GM19240 (cell line): Measurements from ENCODE around the gene GRXCR1.
A peak's percentile ranks its signal among the peaks of the same experiment; 100 is the strongest.

Experiments used
- DNase-seq: peaks from one replicate; pipeline ENCODE4 v3.0.0; 2011; ENCODE audit warnings: low spot score; ENCODE audit not compliant: insufficient read length

The GRXCR1 gene

DNA sequence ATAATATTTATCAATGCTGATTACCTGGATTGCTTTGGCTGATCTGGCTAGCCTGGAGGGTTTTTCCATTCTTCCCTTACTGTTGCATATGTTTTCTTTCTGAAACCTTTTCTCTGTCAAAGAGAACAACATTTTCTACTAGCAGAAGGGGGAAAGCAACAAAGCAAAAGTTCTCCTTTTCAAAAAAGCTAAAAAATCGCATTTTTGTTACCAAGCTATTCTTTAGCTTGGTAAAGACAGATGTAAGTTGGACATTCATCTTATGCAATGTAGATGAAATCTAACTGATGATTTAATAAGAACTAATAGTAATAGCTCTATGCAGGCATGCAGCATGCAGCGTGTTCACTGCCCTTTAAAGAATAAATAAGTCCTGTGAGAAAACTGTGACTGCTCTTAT is at the start of gene GRXCR1:
Gene GRXCR1, plus strand, starts transcription at position 301 of the 400 bp plus-strand sequence. CDS start 554 bp downstream, outside the sequence.
- DNase-seq = no peak

DNA sequence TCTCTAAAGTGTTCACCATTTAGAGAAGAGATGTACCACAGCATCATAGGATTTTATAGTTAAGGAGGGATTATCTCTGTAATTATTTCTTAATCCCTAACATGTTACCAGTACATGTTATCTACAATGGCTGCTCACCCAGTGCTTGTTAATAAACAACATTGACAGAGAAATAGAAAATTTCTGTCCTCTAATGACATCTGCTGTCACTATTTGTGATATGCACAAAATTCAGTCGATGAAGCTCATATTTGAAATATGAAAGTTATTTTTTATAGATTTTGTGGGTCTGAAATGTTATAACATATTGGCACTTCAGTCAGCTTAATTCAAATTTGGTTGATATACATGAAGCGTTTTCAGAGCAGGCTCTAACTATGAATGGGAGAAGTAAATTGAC is 48.8 kb upstream of the GRXCR1 start:
- no peak for DNase-seq

DNA sequence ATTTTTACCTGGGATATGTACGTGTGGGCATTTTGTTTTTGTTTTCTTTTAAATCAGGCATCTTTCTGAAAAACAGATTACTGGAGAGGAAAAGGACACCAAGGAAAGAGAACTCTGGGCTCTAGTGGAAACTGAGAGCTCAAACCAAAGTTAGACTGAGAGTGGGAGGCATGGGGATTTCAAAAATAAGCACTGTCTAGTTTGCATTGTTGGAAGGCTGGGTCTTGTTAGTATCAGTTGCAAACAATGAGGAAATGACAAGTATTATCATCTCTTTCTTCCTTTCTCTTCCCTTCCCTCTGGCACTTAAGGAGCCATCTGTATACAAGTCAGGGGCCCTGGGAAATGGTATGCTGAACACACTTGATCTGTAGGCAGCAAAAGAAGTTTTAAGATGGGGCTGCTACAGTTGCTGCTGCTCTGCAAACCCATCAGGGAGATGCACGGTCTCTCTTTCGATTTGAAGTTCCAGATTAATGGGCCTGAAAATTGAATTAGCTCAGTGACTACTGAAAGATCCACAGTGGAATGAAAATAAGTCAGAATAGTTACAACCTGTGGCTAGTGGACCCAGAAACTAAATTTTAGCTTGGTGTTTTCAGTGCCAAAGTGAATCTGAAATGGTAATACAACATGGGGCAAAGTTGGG is 48.0 kb upstream of the GRXCR1 start:
- DNase-seq = no peak

DNA sequence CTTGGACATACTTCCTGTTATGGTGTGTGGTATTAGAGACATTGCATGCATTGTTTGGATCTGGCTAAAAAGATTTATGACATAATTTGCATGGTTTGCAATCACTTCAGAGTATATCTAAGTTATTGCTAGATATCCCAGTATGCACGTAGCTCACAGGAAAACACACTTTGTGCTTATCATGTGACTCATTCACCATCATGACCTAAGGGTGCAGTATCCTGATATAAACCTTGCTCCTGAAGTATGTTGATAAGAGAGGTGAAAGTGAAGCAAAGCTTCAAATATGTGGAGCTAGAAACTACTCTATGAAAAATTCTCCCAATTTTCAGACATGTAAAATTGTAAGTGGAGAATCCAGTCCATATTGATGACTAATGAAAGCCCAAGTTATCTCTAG is 46.9 kb upstream of the GRXCR1 start:
- DNase-seq = no peak

DNA sequence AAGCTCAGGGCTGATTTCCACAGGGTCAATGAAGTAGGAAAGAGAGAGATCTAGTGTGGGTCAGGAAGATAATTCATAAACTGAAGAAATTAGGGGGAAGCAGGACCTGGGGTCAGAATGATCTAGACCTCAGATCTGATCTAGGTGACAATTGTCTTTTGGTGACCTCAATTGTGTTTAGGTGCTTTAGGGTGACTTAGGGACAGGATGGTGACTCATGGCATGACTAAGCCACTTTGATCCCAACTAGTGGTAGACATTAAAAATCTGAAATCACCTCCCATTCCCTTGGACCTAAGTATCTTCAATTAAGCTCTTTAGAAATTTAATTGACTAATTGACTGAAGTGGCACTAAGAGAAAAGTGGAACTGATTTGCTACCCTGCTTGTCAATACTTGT is 36.7 kb upstream of the GRXCR1 start:
- no peak for DNase-seq

DNA sequence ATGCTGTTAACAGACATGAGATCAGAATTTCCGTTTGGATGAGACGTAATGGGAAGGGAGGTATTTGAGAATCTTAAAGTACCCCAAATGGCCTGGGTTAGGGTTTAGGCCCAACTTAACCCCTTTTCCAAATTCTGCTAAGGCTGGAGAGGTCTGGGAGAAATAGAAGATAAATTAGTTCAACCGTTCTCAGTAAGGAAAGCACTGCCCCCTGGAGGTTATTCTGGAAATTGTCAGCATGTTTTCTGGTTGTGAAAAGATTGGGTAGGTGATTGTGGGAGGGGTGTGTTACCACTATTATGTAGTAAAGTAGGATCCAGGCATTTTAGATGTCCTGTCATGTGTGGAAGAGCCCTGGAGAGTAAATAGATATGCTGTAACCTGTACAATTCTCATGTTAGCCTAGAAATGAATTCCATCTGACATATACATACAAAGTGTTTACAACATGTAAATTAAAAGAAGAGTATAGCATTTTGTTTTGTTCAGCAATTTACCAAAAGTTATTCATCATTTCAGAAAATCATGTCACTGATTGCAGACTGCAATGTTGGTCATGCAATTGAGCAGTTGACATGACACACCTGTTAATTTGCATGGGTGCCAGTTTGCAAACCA is 26.8 kb upstream of the GRXCR1 start:
- peak; percentile 2 for DNase-seq

DNA sequence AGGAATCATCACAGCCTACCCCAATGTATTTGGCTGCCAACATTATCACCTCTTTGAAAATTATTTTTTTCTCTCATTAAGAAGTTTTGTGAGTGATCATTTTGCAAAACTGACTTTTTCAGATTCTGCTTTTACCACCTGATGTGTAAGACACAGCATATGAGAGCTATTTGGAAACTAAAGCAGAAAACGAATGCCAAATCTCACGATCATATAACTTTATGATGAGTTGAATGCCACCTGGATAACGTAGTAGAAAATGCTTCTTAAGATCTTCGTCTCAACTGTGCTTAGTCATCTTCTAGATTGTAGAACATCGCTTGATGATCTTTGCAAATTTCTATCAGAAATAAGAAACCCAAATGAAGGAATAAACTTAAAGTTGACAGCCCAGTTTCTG is 21.3 kb upstream of the GRXCR1 start:
- no peak for DNase-seq

DNA sequence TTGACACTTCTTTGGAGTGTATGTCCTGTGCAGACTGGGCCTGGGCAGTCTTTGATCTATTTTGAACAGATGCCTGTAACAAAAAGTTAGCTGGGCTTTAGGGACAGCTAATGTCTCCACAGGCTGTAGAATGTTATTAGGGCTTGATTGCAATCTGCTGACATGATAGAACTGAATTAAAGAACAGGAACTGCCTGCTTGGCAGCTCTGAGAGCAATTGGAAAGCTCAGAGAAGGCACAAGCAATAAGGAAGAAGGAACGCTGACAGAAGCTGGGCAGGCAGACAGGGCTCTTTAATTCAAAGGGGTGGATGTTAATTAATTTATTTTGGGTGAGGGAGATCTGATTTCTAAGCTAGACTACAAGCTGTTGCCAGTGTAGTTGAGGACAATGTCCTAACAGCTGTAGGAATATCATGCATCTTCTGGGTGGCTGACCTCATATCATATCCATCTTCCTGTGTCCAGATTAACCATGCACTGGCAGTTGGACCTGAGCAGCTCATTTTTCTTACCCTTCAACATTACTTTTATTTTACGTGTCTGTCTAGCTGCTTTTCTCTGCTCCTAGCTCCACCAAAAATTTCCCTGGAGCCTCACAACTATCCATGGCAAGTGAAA is 20.7 kb upstream of the GRXCR1 start:
- DNase-seq = no peak

DNA sequence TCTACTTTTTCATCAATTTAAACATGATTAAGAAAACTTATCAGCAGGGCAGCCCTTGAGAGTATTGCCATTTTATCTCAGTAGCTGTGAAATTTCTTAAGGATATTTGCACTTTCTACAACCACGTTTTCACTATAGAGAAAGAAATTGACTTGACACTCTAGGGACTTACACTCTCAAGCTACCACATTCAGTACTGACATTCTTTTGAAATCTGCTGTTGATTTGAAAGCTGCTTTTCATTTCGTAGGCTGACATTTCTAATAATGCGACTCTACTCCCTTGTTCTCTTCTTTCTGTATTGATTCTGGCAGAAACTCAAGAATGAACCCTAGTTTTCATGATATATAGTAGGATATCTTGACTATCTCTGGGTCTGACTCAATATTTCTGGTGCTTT is 13.7 kb upstream of the GRXCR1 start:
- DNase-seq = no peak

DNA sequence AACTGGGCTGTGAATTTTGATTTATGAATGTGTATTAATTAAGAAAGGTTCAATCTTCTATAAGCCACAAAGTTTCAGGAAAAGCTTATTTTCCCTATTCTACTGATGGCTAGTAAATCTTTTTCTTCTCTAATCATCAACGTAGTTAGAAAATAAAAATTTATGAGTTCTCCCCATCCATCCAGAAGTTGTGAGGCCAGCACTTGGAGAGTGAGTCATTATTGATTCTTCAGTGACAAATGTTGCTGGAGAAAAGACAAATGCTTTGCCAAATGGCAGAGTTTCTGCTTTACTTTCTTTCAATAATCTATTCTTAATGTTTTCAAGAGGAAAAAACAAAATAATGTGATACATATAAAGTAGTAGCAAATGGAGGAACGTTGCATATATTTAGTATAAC is 11.3 kb upstream of the GRXCR1 start:
- DNase-seq = no peak

DNA sequence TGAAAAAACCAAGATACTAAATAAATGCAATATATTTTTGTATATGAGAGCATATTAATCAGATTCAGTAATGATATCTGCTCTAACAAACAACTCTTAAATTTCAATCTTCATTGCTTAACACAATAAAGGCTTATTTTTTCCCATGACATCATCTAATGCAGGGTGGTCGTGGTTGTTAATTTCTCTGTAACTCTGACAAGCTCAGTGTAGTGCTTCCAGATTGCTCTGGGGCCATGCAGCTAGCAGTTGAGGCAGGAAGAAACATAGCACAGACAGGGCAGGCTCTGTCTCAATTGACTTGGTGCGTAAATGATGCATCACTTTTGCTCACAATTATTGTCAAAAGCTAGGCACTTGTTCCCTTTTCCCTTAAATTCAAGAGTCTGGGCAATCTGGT is 869 bp upstream of the GRXCR1 start:
- no peak for DNase-seq

DNA sequence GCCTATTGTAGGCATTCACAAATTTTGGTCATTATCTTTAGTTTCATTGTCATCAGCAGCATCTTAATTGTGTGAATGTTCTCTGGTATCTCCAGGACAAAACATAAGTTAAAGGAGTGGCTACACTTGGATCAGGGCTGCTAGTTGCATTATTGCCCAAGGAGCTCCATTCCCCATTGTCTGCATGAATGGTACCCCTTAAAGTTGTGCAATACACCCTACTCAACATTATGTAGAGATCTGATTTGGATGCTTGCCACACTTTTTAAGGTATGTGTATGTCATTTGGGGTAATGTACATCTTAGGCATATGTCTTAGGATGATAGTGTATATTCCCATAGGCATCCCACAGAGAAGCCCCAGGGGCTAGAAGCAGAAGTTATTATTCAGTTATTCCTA is 2.9 kb downstream of the GRXCR1 start:
- no peak for DNase-seq

DNA sequence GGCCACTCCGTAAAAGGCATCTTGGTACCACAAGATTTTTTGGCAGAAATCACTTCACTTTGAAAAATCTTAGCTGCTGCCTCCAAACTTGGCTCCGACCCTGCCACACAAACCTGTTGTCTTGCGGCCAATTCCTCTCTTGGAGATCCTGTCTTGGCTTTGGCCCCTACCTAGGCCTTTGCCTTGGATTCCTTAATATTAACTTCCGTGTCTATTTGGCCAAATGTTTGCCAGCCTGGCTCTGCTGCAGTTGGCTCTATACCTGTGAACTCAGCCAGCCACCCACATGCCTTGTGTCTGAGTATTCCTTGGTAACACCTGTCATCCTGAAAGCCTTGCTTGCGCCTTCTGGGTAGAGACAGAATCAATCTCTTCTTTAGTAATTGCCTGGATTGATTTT is 12.5 kb downstream of the GRXCR1 start:
- DNase-seq = no peak

DNA sequence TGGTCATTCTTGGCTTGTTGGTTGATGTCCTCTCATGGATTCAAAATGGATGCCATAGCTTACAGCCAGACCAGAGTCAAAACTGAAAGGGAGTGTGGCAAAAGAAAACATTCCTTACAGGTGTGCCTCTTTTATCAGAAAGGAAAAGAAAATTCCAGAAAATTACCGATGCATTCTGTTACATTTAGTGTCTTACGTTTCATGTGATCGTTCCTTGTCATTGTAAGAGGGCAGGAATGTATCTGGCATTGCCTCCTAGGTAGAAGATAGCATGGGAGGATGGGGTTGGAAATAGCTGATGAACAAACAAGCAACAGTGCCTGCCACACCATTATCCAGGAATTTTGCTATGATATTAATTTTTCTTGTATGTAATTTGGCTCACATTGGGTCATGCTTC is 13.1 kb downstream of the GRXCR1 start:
- DNase-seq = no peak

DNA sequence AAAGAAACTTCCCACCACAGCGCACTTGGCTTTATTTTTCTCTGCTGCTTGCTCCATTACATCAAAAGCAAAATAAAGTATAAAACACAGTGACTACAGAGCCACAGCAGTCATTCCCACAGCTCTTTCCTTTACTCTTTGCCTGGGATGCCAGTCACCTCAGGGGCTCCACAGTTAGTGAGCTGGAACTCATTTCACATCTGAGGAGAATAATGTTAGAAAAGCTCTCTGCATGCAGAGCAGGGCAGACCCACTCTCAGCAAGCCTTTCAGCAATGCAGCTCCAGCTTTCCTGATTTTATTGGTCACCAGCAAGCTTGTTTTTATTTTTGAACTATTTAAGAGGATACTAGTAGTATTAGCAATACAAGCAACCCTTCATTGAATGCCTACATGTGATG is 13.8 kb downstream of the GRXCR1 start:
- DNase-seq = no peak

DNA sequence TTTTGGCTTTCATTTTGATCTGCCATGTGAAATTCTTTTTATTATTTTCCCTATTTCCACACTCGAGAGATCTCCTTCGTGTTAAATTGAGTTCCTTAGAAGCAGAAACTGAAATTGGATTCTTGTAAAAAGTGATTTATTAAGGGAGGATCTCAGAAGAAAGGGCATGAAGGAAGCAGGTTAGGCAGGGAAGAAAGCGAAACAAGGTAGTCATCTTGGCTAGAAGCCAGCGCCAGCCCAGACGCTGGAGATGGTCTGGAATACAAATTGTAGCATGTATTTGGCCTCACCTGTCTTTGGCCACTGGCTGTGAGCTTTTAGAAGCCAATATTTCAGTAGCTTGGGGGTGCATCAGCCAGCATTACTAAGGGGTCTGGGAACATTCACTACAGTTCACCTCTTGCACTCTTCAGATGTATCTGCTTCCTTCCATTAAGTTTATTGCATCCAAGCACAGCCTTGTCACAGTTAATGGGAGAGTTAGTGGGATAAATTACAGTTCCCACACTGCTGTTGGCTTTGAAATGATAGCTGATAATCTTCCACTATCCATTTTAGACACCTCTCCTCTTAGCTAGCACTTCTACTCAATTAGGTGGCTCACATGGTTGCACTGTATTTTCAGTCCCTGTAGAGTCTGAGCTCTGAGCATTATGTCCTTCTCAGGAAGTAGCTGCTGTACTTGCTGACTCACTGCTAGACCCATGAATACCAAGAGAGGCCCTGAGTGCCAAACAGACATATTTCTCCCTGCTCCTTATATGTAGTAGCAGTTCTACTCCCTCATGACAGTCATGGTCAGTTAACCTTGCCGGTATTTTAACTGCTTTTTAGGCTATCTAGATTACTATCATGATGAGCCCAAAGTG is 14.6 kb downstream of the GRXCR1 start:
- no peak for DNase-seq

DNA sequence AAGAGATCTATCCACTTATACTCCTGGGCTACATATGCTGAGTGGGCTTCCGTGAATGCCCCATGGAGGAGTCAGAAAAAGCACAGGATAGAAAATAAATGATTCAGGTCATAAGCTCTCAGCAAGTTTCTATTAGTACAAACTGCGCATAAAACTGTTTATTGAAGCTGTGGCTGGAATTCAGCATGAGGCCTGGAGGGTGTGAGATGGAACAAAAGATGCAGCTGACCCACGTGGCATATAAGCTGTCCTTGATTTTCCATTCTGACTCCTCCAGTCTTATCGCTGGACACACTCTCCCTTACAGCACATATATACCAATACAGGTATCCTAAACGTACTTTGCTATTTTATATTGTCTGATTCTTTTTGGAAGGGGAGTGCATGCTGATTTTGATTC is 17.9 kb downstream of the GRXCR1 start:
- no peak for DNase-seq

DNA sequence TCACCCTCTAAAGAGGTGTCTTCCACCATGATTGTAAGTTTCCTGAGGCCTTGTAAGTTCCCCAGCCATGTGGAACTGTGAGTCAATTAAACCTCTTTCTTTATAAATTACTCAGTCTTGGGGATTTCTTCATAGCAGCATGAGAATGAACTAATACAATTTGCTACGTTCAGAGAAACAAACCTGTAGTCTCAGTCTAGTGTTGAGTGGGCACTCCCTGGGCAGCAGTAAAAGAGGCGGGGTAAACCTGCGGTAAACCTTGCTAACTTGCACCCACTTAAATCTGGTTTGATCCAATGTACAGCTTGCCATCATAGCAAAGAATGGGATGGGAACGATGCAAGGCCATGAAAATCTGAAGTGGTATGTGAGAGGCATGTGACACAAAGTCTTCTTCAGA is 22.4 kb downstream of the GRXCR1 start:
- no peak for DNase-seq

DNA sequence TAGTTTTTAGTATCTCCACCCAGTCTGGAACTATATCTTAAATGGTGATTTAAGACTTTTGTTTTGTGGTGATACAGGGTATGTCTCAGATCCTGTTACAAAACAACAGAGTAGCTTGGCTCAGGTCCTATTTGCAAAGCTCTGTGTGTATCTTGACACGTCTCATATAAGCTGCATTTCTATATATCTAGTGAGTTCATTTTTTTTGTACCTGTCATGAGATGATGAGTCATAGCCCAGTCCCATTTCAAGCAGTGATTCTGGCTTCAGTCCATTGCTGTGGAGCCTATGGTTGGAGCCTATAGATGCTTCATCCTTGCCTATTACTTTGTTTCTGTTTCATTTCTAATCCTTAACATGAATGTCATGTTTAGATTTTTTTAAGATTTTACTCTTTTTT is 23.0 kb downstream of the GRXCR1 start:
- no peak for DNase-seq

DNA sequence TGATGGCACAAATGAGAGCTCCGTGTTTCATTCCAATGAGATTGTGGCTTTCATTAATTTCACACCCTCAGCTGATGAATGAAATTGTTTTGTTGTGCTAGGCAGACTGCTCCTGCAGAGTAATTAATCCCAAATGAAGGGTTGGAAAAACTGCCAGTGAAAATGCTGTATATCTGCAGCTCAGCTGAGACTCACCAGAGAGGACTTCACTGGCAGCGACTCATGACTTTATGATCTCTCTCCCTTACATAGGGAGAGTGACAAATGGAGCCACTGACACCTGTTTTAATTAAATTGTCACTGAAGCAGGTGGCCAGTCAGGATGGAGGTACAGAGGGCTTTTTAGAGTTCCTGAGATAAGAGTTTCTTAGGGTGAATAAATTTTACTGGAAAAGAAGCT is 24.8 kb downstream of the GRXCR1 start:
- DNase-seq = no peak

DNA sequence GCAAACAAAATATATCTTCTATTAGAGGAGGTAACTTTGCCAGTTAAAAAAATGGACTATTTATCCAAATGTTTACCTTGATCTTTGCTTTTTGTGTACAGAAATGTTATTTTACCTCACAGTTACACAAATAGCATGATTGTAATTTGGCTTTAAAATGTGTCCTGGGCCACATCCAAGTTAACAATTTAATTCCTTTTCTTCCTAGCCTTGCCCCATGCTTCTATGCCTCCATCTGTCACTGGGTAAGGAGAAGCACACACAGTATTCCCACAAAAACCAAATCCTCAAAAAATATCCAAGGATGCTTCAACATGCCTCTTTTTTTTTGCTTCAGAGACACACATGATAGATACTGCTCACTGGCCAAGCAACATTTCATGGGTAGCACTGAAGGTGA is 30.9 kb downstream of the GRXCR1 start:
- no peak for DNase-seq

DNA sequence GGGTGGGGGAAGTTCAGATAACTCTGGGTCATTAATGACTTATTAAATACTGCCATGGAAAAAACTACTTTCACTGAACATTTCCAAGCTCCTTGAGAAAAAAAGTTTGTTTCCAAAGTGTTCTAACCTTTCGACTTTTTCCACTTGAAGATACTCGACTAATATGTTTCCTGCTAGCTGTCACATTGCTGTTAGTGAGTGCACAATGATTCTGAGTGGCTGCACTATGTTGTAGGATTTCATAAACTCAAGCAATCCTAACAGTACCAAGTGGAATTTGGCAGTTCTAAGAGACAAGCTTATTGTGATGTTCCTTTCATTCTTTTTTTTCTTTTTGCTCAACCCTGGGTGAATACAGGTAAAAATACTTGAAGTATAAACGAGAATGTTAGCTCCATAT is 33.4 kb downstream of the GRXCR1 start:
- no peak for DNase-seq
